Measurements from ENCODE around the gene ANKRD50.

ANKRD50 gene

GRCh38 chr4:124712372-124713184 is at the start of gene ANKRD50:
TSS of gene ANKRD50 (minus strand) at chr4:124712732. CDS start at chr4:124710511, 2,221 bp downstream.
- DNase-seq = peak; percentile 63

- no peak for DNase-seq
These were observed 44.6 kb upstream of the ANKRD50 start for GRCh38 chr4:124757126-124757525.

GRCh38 chr4:124754681-124755080 is 42.1 kb upstream of the ANKRD50 start:
- no peak for DNase-seq

GRCh38 chr4:124753941-124754581 is 41.5 kb upstream of the ANKRD50 start:
- DNase-seq = no peak

GRCh38 chr4:124749421-124749820 is 36.9 kb upstream of the ANKRD50 start:
- no peak for DNase-seq

GRCh38 chr4:124748965-124749364 is 36.4 kb upstream of the ANKRD50 start:
- no peak for DNase-seq

GRCh38 chr4:124745985-124746801 is 33.7 kb upstream of the ANKRD50 start:
- DNase-seq = no peak

GRCh38 chr4:124743711-124744110 is 31.2 kb upstream of the ANKRD50 start:
- DNase-seq = no peak

GRCh38 chr4:124740501-124740900 is 28.0 kb upstream of the ANKRD50 start:
- no peak for DNase-seq

GRCh38 chr4:124738994-124739393 is 26.5 kb upstream of the ANKRD50 start:
- DNase-seq = no peak

- DNase-seq = no peak
These were observed 25.1 kb upstream of the ANKRD50 start for GRCh38 chr4:124737619-124738018.

GRCh38 chr4:124736526-124736925 is 24.0 kb upstream of the ANKRD50 start:
- no peak for DNase-seq

GRCh38 chr4:124727331-124727890 is 14.9 kb upstream of the ANKRD50 start:
- no peak for DNase-seq

GRCh38 chr4:124726269-124726668 is 13.7 kb upstream of the ANKRD50 start:
- DNase-seq = no peak

GRCh38 chr4:124722071-124722470 is 9.5 kb upstream of the ANKRD50 start:
- DNase-seq = no peak

- DNase-seq = no peak
These were observed 4.6 kb upstream of the ANKRD50 start for GRCh38 chr4:124717101-124717500.

GRCh38 chr4:124713185-124713592 is 657 bp upstream of the ANKRD50 start:
- no peak for DNase-seq

GRCh38 chr4:124711471-124712371 is 811 bp downstream of the ANKRD50 start:
- no peak for DNase-seq

- DNase-seq = no peak
These were observed 1.6 kb downstream of the ANKRD50 start for GRCh38 chr4:124710911-124711310.

- no peak for DNase-seq
These were observed 2.4 kb downstream of the ANKRD50 start for GRCh38 chr4:124710015-124710741.
